CD4-positive, alpha-beta T cell (primary cell): Measurements from ENCODE around the gene TAS1R1. TPM values are rescaled to one million over a fixed set of nuclear protein-coding genes. Genes with fewer than 3 reads are reported as not detected.

Experiments
- ATAC-seq: fragments of 200-7000 bp; cut with Tn5 transposase; one replicate; pipeline ENCODE4 v1.10.0; 2022; ENCODE audit warnings: mild to moderate bottlenecking; ENCODE audit not compliant: poor library complexity
- CTCF ChIA-PET: fragments of 350-600 bp; sonication (Branson Sonifier 250); formaldehyde crosslinking; loops from one replicate; lab custom pipeline; 2021; ENCODE audit warnings: antibody characterized with exemption, inconsistent platforms; lab: Charles Lee
- POLR2A ChIA-PET: fragments of 350-600 bp; sonication (Branson Sonifier 250); formaldehyde crosslinking; loops from one replicate; lab custom pipeline; 2021; ENCODE audit warnings: antibody characterized with exemption, inconsistent platforms; lab: Charles Lee
- DNase-seq, 14 experiments: peaks; one replicate each; pipeline ENCODE4 v3.0.0-alpha.2; 2013 to 2020; ENCODE audit warnings: mixed read lengths in 2 of 14
- H3K27ac ChIP-seq, 2 donors: one replicate each; pipeline versions ENCODE4 v1.5.1 to v1.7.0; 2013; ENCODE audit warnings: low read length in 2 of 2, low read depth in 1 of 2, mild to moderate bottlenecking in 1 of 2
- H3K27me3 ChIP-seq, 2 experiments: 1 replicate in 1 of 2; 2 replicates in 1 of 2; pipeline versions ENCODE4 v1.6.1 to v1.7.0; 2013; ENCODE audit warnings: low read length in 2 of 2, control low read depth in 1 of 2, mild to moderate bottlenecking in 1 of 2, moderate library complexity in 1 of 2; ENCODE audit not compliant: insufficient read depth in 2 of 2, control insufficient read depth in 1 of 2
- H3K36me3 ChIP-seq: one replicate; pipeline ENCODE4 v1.6.1; 2013; ENCODE audit warnings: low read length, control low read depth; ENCODE audit not compliant: insufficient read depth
- H3K4me1 ChIP-seq: one replicate; pipeline ENCODE4 v1.6.1; 2013; ENCODE audit warnings: low read length, control low read depth; ENCODE audit not compliant: insufficient read depth
- H3K4me3 ChIP-seq: one replicate; pipeline ENCODE4 v1.5.1; 2013; ENCODE audit warnings: mild to moderate bottlenecking, low read length, moderate library complexity
- H3K9me3 ChIP-seq, 2 experiments: 1 replicate in 1 of 2; 2 replicates in 1 of 2; pipeline versions ENCODE4 v1.6.1 to v1.7.0; 2013; ENCODE audit warnings: low read length in 2 of 2, mild to moderate bottlenecking in 2 of 2, control low read depth in 1 of 2, moderate library complexity in 1 of 2; ENCODE audit not compliant: control insufficient read depth in 1 of 2, insufficient read depth in 1 of 2
- H3K27ac Mint-ChIP-seq: one replicate; pipeline ENCODE4 v1.8.0; 2020; ENCODE audit warnings: mixed read lengths
- H3K27me3 Mint-ChIP-seq: one replicate; pipeline ENCODE4 v1.8.0; 2021; ENCODE audit warnings: mixed read lengths
- H3K36me3 Mint-ChIP-seq: one replicate; pipeline ENCODE4 v1.8.0; 2021; ENCODE audit warnings: low read depth, mixed read lengths
- H3K4me1 Mint-ChIP-seq: one replicate; pipeline ENCODE4 v1.8.0; 2021; ENCODE audit warnings: low read depth, mixed read lengths
- H3K4me3 Mint-ChIP-seq: one replicate; pipeline ENCODE4 v1.8.0; 2020; ENCODE audit warnings: mild to moderate bottlenecking, mixed read lengths
- H3K9me3 Mint-ChIP-seq: one replicate; pipeline ENCODE4 v1.8.0; 2020; ENCODE audit warnings: mixed read lengths
- intact Hi-C, 2 experiments: fragments of 100-400 bp; cut with DNase I in 1 of 2; cut with micrococcal nuclease in 1 of 2; formaldehyde crosslinking; loops; one replicate each; pipeline versions ENCODE4 v1.15.1 to v1.9.0; 2023 to 2025; cut with DNase I, micrococcal nuclease
- total RNA-seq, 174 experiments: library from RNA in 2 of 174; stranded (reverse) in 2 of 174; gene quantifications; one replicate each; pipeline ENCODE4 v1.2.3 and lab custom pipeline; 2021 to 2026
- TF ChIP-seq, protein P1 (sequence below): fragments of 200-600 bp; IDR thresholded peaks from one replicate; pipeline ENCODE4 v1.8.0; 2022; ENCODE audit warnings: antibody characterized with exemption, mild to moderate bottlenecking

TAS1R1 gene
- total RNA-seq, 2 experiments from 2014 or later: not detected

DNA sequence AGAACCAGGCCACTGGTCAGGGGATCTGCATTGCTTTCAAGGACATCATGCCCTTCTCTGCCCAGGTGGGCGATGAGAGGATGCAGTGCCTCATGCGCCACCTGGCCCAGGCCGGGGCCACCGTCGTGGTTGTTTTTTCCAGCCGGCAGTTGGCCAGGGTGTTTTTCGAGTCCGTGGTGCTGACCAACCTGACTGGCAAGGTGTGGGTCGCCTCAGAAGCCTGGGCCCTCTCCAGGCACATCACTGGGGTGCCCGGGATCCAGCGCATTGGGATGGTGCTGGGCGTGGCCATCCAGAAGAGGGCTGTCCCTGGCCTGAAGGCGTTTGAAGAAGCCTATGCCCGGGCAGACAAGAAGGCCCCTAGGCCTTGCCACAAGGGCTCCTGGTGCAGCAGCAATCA, 19.7 kb downstream of the TAS1R1 start:
- DNase-seq (no peak), ATAC-seq (no peak)
- Mint-ChIP-seq H3K4me1 (peaks cover 5% of the 10 kb centered on the region), H3K27ac (no peak overlapping the region), H3K4me3 (no peak overlapping the region), H3K36me3 (peaks cover 3% of the 10 kb centered on the region), H3K9me3 (peaks cover 3% of the 10 kb centered on the region), H3K27me3 (no peaks in the 10 kb centered on the region)
- POLR2A ChIA-PET: no interaction called here
- Histone ChIP-seq H3K36me3 (no peaks in the 10 kb centered on the region), H3K27me3 (peaks cover 0 to 3% of the 10 kb centered on the region in 2 experiments), H3K27ac (no peak overlapping the region), H3K9me3 (peaks cover 0 to 9% of the 10 kb centered on the region in 2 experiments), H3K4me3 (no peak overlapping the region), H3K4me1 (peaks cover 8% of the 10 kb centered on the region)
- intact Hi-C loops: no loop called here
- CTCF ChIA-PET: interaction anchor here (0.5 kb wide), 1 partner anchor 81 kb away, joined by 3 read pairs; no protein-coding TSS in a partner anchor
- TF ChIP-seq, protein P1, sequence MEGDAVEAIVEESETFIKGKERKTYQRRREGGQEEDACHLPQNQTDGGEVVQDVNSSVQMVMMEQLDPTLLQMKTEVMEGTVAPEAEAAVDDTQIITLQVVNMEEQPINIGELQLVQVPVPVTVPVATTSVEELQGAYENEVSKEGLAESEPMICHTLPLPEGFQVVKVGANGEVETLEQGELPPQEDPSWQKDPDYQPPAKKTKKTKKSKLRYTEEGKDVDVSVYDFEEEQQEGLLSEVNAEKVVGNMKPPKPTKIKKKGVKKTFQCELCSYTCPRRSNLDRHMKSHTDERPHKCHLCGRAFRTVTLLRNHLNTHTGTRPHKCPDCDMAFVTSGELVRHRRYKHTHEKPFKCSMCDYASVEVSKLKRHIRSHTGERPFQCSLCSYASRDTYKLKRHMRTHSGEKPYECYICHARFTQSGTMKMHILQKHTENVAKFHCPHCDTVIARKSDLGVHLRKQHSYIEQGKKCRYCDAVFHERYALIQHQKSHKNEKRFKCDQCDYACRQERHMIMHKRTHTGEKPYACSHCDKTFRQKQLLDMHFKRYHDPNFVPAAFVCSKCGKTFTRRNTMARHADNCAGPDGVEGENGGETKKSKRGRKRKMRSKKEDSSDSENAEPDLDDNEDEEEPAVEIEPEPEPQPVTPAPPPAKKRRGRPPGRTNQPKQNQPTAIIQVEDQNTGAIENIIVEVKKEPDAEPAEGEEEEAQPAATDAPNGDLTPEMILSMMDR: no peak

DNA sequence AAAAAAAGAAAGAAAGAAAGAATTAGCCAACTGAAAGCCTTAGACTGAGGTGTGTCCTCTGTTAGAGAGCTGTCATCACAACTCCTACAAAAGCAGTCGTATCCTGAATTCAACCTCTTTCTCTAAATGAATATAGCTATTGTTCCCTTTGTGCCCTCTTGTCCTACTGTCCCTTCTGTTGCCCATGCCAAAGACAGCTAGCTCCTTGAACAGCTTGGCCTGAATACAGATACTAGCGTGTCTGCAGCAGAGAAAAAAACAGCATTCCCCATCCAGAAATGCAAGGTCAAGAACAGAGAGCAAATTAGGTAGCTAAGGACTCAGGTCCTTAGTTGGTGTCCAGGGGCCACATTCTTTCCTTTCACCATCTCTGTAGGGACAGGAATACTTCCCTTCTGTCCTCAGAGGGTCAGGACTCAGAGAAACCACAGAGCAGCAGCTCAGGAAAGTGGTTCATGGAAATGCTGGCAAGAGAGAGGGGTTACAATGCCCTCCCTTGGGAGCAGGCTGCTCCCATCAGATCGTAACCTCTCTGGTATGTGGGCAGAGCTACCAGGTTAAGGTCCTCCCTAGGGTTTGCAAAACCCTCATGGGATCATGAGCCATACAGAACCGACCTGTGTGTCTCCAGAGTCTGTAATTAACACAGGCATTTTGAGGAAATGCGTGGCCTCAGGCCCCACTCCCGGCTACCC, 22.9 kb downstream of the TAS1R1 start:
- Histone ChIP-seq H3K27me3 (peaks cover 0 to 3% of the 10 kb centered on the region in 2 experiments), H3K4me3 (no peak overlapping the region), H3K4me1 (peaks cover 36% of the 10 kb centered on the region), H3K27ac (no peak overlapping the region), H3K9me3 (no peaks in the 10 kb centered on the region), H3K36me3 (peaks cover 7% of the 10 kb centered on the region)
- intact Hi-C loops: loop anchor here in 1 of 2 experiments (2.0 kb wide), 2 partner anchors 25 to 47 kb away; partner anchors contain the start of genes KLHL21 and THAP3
- H3K27me3 Mint-ChIP-seq: no peaks in the 10 kb centered on the region
- H3K4me3 Mint-ChIP-seq: peak overlapping the region; percentile 63
- H3K27ac Mint-ChIP-seq: peak overlapping the region; percentile 93
- ChIA-PET POLR2A (interaction anchor here (0.7 to 2.8 kb wide), 3 partner anchors 20 to 114 kb away, joined by 3 to 9 read pairs (median 3); partner anchors contain the start of genes NOL9 and TAS1R1), CTCF (no interaction called here)
- TF ChIP-seq, protein P1: no peak
- H3K9me3 Mint-ChIP-seq: no peaks in the 10 kb centered on the region
- peaks cover 32% of the 10 kb centered on the region for H3K4me1 Mint-ChIP-seq
- DNase-seq (no peak), ATAC-seq (no peak)
- H3K36me3 Mint-ChIP-seq: peaks cover 11% of the 10 kb centered on the region

DNA sequence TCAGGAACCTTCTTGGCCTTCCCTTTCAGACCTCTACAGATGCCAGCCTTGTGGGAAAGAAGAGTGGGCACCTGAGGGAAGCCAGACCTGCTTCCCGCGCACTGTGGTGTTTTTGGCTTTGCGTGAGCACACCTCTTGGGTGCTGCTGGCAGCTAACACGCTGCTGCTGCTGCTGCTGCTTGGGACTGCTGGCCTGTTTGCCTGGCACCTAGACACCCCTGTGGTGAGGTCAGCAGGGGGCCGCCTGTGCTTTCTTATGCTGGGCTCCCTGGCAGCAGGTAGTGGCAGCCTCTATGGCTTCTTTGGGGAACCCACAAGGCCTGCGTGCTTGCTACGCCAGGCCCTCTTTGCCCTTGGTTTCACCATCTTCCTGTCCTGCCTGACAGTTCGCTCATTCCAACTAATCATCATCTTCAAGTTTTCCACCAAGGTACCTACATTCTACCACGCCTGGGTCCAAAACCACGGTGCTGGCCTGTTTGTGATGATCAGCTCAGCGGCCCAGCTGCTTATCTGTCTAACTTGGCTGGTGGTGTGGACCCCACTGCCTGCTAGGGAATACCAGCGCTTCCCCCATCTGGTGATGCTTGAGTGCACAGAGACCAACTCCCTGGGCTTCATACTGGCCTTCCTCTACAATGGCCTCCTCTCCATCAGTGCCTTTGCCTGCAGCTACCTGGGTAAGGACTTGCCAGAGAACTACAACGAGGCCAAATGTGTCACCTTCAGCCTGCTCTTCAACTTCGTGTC, 23.7 kb downstream of the TAS1R1 start:
- H3K36me3 ChIP-seq: peaks cover 7% of the 10 kb centered on the region
- peak overlapping the region; percentile 98 for H3K4me3 Mint-ChIP-seq

More for the DNA sequence above, 23.7 kb downstream of the TAS1R1 start:
- POLR2A ChIA-PET: interaction anchor here (0.8 to 7.2 kb wide), 4 partner anchors 23 to 115 kb away, joined by 3 to 139 read pairs (median 7); partner anchors contain the start of genes KLHL21, NOL9 and TAS1R1
- ATAC-seq (no peak), DNase-seq (no peak)
- H3K27ac Mint-ChIP-seq: peak overlapping the region; percentile 93
- H3K4me3 ChIP-seq: peak overlapping the region; percentile 87
- no peaks in the 10 kb centered on the region for H3K27me3 Mint-ChIP-seq
- peaks cover 32% of the 10 kb centered on the region for H3K4me1 Mint-ChIP-seq
- H3K36me3 Mint-ChIP-seq: peaks cover 11% of the 10 kb centered on the region
- H3K9me3 ChIP-seq: no peaks in the 10 kb centered on the region
- H3K27me3 ChIP-seq: peaks cover 0 to 3% of the 10 kb centered on the region in 2 experiments
- CTCF ChIA-PET: interaction anchor here (1.2 to 1.9 kb wide), 2 partner anchors 23 to 24 kb away, joined by 3 to 13 read pairs; partner anchors contain the start of genes NOL9 and TAS1R1
- H3K9me3 Mint-ChIP-seq: no peaks in the 10 kb centered on the region
- H3K27ac ChIP-seq: peak overlapping the region in 1 of 2 donors; percentile 82
- intact Hi-C loops: loop anchor here (1.0 to 2.0 kb wide), 4 partner anchors 24 to 47 kb away; partner anchors contain the start of genes KLHL21 (in 1 of the 2), NOL9 (in 1 of the 2) and THAP3 (in 1 of the 2)
- TF ChIP-seq, protein P1: no peak
- H3K4me1 ChIP-seq: peaks cover 36% of the 10 kb centered on the region
